ELR (cell line): ENCODE data around the gene BCL2L12.
"Not testable (repeated sequence)": the region's sequence is repeated elsewhere in the genome, so short reads cannot be mapped to it uniquely, and the experiment has no call there.

ENCODE experiments used
- DNase-seq: peaks from one replicate; pipeline ENCODE4 v3.0.0-alpha.2; 2015; ENCODE audit warnings: low read depth

Gene BCL2L12

DNA sequence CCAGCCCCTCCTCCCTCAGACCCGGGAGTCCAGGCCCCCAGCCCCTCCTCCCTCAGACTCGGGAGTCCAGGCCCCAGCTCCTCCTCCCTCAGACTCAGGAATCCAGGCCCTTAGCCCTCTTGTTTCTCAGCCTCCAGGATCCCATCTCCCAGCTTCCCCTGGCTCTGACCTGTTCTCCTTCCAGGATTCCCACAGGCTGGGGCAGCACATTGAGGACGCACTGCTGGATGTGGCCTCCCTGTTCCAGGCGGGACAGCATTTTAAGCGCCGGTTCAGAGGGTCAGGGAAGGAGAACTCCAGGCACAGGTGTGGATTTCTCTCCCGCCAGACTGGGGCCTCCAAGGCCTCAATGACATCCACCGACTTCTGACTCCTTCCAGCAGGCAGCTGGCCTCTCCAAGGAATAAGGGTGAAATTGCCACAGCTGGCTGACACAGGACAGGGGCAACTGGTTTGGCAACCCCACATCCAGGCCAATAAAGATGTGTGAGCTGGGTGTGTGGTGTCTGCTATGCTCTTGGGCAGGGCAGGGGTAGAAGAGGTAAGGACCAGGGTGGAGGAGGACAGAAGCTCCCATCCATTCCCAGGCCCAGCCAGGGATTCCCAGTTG, 47.6 kb downstream of the BCL2L12 start:
- DNase-seq = no peak

DNA sequence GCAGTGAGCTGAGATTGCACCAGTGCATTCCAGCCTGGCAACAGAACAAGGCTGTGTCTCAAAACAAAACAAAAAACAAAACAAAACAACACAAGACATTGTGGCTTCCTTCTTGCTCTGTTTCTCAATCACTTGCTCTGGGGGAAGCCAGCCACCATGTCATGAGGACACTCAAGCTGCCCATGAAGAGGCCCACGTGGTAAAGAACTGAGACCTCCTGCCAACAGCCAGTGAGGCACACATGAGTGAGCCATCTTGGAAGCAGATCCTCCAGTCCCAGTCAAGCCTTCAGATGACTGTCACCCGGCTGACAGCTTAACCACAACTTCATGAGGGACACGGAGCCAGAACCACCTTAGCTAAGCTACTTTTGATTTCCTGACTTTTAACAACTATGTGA, 50.4 kb downstream of the BCL2L12 start:
- DNase-seq = no peak

DNA sequence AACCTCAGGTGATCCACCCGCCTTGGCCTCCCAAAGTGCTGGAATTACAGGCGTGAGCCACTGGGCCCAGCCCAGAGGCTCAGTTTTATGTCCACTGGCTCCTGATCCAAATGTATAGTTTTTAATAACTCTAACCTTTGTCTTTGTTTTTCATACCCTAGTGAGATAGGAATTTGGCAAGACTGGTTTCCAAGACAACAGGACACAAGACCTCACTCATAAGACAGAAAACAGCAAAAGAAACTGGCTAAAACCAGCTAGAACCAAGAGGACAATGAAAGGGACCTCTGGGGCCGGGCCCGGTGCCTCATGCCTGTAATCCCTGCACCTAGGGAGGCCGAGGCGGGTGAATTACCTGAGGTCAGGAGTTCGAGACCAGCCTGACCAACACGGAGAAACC, 52.8 kb downstream of the BCL2L12 start:
- no peak for DNase-seq

DNA sequence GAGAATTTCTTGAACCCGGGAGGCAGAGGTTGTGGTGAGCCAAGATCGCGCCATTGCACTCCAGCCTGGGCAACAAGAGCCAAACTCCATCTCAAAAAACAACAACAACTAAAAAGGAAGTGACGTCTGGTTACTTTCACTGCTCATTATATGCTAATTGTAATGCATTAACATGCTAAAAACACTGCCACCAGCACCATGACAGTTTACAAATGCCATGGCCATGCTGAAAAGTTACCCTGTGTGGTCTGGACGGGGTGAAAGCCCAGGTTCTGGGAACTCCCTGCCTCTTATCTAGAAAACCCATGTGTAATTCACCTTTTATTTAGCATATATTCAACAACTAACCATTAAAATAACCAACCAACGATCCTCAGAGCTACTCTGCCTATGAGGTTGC, 53.3 kb downstream of the BCL2L12 start:
- DNase-seq = no peak

DNA sequence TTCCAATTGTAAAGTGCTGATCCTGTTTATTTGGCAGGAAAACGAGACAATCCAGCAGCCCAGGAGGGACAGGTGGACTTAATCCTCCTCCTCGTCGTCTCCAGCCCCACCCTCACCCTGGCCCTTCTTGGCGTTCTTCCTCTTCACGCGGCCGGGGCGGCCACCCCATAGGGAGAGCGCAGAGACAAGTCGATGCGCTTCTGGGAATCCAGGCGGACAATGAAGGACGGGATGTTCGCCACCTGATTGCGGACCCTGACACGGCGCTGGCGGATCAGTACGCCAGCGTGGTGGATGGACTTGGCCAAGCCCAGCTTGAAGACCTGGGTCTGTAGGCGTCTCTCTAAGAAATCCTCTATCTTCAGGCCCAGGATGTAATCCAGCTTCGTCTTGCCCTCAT, 53.7 kb downstream of the BCL2L12 start:
- not testable (repeated sequence) for DNase-seq
